H4 (cell line): ENCODE data around the gene TMEM141. TPM values are rescaled to one million over a fixed set of nuclear protein-coding genes. Genes with fewer than 3 reads are reported as not detected.
A peak's percentile ranks its signal among the peaks of the same experiment; 100 is the strongest.
"Not testable (repeated sequence)": the region's sequence is repeated elsewhere in the genome, so short reads cannot be mapped to it uniquely, and the experiment has no call there.

ENCODE experiments used
- DNase-seq: peaks from one replicate; pipeline ENCODE4 v3.0.0-alpha.2; 2015; ENCODE audit warnings: low spot score
- total RNA-seq: library from RNA; depleted of rRNA; stranded (reverse); fragments of >200 nt; shearing (Covaris generic); gene quantifications from 2 replicates; pipeline ENCODE4 v1.2.3, GENCODE V29; 2014; rRNA removed

TMEM141 gene
- total RNA-seq, 1 experiment from 2014 or later, result 87.0 TPM

- DNase-seq, result not testable (repeated sequence)
Measured at GRCh38 chr9:136833381-136834048, 42.4 kb downstream of the TMEM141 start.

GRCh38 chr9:136835162-136835931 is 44.2 kb downstream of the TMEM141 start:
- DNase-seq, result no peak

- DNase-seq, result no peak
Measured at GRCh38 chr9:136835932-136836904, 45.1 kb downstream of the TMEM141 start.

- DNase-seq, result no peak
Measured at GRCh38 chr9:136837146-136837855, 46.2 kb downstream of the TMEM141 start.

- not testable (repeated sequence) for DNase-seq
Measured at GRCh38 chr9:136837856-136838277, 46.7 kb downstream of the TMEM141 start.

- no peak for DNase-seq
Measured at GRCh38 chr9:136838314-136839228, 47.4 kb downstream of the TMEM141 start.

- DNase-seq, result no peak
Measured at GRCh38 chr9:136839229-136840139, 48.3 kb downstream of the TMEM141 start.

- DNase-seq, result no peak
Measured at GRCh38 chr9:136840140-136840876, 49.2 kb downstream of the TMEM141 start.

- DNase-seq, result peak; percentile 83
Measured at GRCh38 chr9:136840877-136841645, 49.9 kb downstream of the TMEM141 start.

GRCh38 chr9:136841646-136842379 is 50.7 kb downstream of the TMEM141 start:
- DNase-seq, result not testable (repeated sequence)

GRCh38 chr9:136842380-136842948 is 51.3 kb downstream of the TMEM141 start, which contains the start of gene AJM1:
TSS of gene AJM1 (plus strand) at chr9:136842478. CDS start at chr9:136844415, 1,937 bp downstream.
- DNase-seq, result peak; percentile 66

Other genes starting within 250 kb of the TMEM141 start
- 2.4 and 3.2 TPM in 2 replicates for gene NOTCH1, start 245.3 kb upstream of the TMEM141 start, total RNA-seq
- 60.2 and 76.5 TPM in 2 replicates for gene EGFL7, start 128.4 kb upstream of the TMEM141 start, total RNA-seq
- gene AGPAT2, start 103.9 kb upstream of the TMEM141 start, total RNA-seq, result 32.3 and 33.8 TPM in 2 replicates
- 3.8 and 6.1 TPM in 2 replicates for gene DIPK1B, start 78.8 kb upstream of the TMEM141 start, total RNA-seq
- gene LCN10, start 48.4 kb upstream of the TMEM141 start, total RNA-seq, result not detected in 2 replicates
- gene LCN6, start 42.8 kb upstream of the TMEM141 start, total RNA-seq, result not detected in 2 replicates
- gene LCN8, start 33.1 kb upstream of the TMEM141 start, total RNA-seq, result not detected in 2 replicates
- not detected in 2 replicates for gene LCN15, start 26.8 kb upstream of the TMEM141 start, total RNA-seq
- gene CCDC183, start 5.0 kb downstream of the TMEM141 start, total RNA-seq, result 0.47 TPM in 1 of 2 replicates, not detected in the other
- gene RABL6, start 16.6 kb downstream of the TMEM141 start, total RNA-seq, result 23.6 and 35.0 TPM in 2 replicates
- 0.06 and 0.21 TPM in 2 replicates for gene AJM1, start 51.1 kb downstream of the TMEM141 start, total RNA-seq
- 100 and 119 TPM in 2 replicates for gene PHPT1, start 58.1 kb downstream of the TMEM141 start, total RNA-seq
- 0.12 and 0.15 TPM in 2 replicates for gene MAMDC4, start 61.0 kb downstream of the TMEM141 start, total RNA-seq
- 458 and 510 TPM in 2 replicates for gene EDF1, start 75.0 kb downstream of the TMEM141 start, total RNA-seq
- 8.1 and 11.3 TPM in 2 replicates for gene TRAF2, start 95.2 kb downstream of the TMEM141 start, total RNA-seq
- 56.2 and 83.0 TPM in 2 replicates for gene FBXW5, start 153.4 kb downstream of the TMEM141 start, total RNA-seq
- gene C8G, start 153.9 kb downstream of the TMEM141 start, total RNA-seq, result not detected in 2 replicates
- gene LCN12, start 160.9 kb downstream of the TMEM141 start, total RNA-seq, result not detected in 2 replicates
- gene PTGDS, start 186.2 kb downstream of the TMEM141 start, total RNA-seq, result not detected in 2 replicates
- gene LCNL1, start 191.6 kb downstream of the TMEM141 start, total RNA-seq, result not detected in 2 replicates
- 32.0 and 41.3 TPM in 2 replicates for gene PAXX, start 201.1 kb downstream of the TMEM141 start, total RNA-seq
- 0.64 TPM in 1 of 2 replicates, not detected in the other for gene CLIC3, start 205.2 kb downstream of the TMEM141 start, total RNA-seq
- gene ABCA2, start 236.9 kb downstream of the TMEM141 start, total RNA-seq, result 4.9 and 22.4 TPM in 2 replicates
- gene FUT7, start 240.7 kb downstream of the TMEM141 start, total RNA-seq, result not detected in 2 replicates